GM19438 (cell line): Measurements from ENCODE around the gene ELK1.
A peak's percentile ranks its signal among the peaks of the same experiment; 100 is the strongest.

Source experiments
- ATAC-seq: cut with Tn5 transposase; IDR thresholded peaks from one replicate; pipeline ENCODE4 v1.9.1; 2021; ENCODE audit warnings: low read depth; ENCODE audit not compliant: unreplicated experiment

Gene ELK1

GRCh38 chrX:47648376-47648775, 2.0 kb downstream of the ELK1 start:
- ATAC-seq: no peak

- ATAC-seq: no peak
These were observed 3.7 kb downstream of the ELK1 start for GRCh38 chrX:47646636-47647035.

DNA sequence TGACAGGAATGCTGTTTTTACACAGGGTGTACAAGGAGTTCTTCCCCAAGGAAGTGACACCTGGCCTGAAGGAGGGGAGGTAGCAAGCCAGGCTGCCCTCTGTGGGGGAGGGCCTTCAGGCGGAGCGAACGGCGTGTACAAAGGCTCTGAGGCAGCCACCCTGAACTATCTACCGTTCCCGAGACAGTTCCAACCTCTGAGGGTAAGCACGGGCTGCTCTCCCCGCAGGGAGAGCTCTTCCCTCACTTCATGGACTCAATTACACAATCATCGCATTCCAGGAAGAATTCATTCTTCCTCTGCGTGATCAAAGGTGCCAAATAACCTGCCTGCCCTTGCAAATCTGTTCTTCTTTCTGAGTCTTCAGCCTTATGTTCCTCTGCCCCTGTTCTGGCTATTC, 4.8 kb downstream of the ELK1 start:
- no peak for ATAC-seq

GRCh38 chrX:47644557-47645091, 5.7 kb downstream of the ELK1 start:
- ATAC-seq: no peak

GRCh38 chrX:47643926-47644325, 6.4 kb downstream of the ELK1 start:
- ATAC-seq: no peak

DNA sequence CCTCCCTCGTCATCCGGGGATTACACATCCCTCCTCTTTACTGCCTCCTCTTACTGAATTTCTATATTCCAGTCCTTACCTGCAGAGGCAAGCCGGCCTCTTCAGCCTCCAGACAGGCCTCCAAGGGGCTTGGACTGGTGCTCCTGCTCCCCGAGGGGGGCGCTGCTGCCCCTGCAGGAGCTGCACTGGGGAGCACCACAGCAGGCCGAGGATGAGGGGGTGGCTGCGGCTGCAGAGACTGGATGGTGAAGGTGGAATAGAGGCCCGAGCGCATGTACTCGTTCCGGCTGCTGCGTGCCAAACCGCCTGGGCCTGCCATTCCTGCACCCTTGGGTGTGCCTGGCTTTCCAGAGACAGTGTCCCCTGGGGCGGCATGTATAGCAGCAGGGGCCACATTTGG, 11.5 kb downstream of the ELK1 start:
- no peak for ATAC-seq

DNA sequence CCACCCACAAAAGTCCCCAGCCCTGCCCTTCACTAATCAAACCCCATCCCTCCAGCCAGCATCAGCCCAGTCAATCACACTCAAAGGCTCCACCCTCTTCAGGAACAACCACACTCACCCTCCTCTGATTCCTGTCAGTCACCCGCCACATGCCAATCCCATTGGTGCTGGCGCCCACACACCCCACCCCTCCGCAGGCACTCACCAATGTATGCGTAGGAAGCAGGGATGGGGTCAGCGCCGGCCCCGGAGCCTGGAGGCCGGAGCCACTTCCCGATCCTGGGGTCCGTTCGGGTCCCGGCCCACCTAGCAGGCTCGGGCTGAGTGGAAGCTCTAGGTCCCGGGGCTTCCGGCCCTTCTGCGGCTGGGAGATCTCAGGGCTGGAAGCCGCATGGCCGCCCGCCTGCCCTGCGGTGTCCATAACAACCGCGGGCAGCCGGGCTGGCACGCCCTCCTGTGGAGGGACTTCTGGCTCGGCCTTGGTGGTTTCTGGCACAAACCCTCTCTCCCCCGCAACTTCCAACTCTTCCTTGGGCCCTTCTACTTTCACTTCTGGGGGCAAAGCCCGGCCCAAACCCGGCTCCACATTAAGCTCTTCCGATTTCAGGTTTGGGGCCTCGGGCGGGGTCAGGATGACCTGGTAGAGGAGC, 12.7 kb downstream of the ELK1 start:
- ATAC-seq: peak; percentile 92

DNA sequence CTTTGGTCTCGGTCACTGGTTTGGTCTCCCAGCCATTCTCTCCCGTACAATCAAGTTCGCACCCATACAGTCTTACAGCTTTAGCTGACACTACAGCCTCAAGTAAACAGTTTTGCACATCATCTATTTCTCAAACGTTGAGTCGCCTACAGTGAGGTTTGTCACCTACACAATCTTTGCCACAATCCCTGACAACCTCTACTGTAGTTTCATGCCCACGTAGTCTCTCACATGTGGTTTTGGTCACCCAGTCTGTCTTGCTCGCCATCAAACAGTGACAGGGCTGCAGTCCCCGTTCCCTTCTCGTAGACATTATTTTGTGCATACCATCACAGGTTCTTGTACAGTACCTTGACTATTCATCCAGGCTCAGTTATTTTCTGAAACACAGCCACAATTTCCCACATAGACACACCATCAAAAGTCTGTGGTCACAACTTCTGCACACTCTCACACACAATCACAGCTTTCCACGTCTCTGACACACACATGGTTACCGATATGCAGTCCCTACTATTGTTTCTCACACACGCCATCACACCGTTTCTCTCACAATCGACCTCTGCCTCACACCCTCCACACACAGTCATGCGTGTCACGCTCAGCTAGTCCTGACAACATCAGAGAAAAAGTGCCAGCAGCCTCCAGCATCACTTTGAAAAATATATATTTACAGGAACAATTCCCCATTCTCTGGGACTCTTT, 15.3 kb downstream of the ELK1 start:
- no peak for ATAC-seq

DNA sequence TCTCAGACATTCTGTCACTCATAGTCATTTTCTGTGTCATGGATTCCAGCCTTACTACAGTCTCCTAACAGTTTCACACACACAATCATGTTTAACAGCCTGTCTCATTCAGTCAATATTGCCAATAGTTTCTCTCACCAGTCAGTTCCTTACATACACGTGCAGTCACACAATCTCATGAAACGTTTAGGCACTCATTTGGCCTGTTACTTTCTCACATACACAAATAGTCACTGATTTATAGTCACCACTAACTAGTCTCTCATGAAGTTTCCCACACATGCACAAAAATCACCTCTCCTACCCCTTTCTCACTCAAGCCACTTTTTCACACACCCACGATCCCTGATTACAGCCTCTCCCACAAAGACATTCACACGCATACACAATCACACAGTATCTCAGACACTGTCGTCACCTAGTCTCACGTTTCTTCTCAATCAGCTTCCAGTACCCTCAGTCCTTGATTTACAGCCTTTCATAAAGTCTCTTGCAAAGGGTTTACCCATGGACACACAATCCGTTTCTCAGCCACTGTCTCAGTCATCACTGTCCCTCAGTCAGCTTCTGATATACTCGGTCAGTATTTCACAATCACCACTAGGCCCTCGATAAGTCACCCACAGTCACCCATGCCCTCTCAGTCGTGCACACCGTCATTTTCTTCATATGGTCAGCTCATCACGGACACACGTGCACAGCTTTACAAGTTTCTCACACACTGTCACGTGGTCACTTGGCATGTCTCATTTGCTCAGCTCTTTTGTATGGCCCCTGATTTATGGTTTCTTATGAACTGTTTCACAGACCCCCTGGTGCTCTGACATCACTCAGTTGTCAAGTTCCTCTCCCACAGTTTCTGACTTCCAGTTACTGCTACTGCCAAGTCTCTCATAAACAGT, 16.4 kb downstream of the ELK1 start:
- no peak for ATAC-seq

- no peak for ATAC-seq
These were observed 17.7 kb downstream of the ELK1 start for GRCh38 chrX:47632666-47633065.

GRCh38 chrX:47631676-47632075, 18.7 kb downstream of the ELK1 start:
- no peak for ATAC-seq

DNA sequence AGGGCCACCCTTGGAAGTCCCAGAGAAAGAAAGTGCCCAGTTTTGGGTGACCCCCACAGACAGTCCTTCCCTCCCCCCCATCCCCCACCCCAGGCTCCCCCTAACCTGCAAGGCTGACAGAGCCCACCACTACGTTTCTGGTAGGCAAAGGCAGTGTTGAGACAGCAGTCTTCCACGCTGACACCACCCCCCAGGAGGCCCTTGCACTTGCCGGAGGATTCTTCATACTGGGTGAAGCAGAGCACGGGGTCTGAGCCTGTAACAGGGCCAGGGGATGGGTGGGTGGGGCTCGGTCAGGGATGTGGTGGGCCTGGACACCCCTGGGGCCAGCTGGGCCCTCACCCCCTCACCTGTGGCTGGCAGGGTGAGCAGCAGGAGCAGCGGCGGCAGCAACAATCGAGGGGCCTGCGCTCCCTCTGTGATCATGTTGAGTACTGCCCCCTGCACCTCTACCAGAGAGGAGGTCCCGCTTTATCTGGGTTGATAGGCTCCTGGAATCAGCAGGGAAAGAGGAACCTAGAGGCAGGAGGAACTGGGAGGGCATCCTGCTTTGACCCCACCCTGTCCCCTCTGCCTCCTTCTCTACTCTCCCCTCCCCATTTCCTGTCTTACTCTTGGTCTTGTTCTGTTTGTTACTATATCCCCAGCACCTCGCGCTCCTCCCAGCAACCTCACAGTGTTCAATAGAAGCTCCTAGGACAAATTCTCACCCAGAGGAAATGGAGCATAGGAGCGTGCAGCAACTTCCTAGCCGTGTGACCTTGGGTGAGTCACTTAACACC, 20.8 kb downstream of the ELK1 start, which contains the start of gene CFP:
Gene CFP (minus strand): TSS at position 512 of the 782 bp plus-strand sequence. CDS start 86 bp downstream, at position 426.
- ATAC-seq: no peak

- ATAC-seq: no peak
These were observed 21.4 kb downstream of the ELK1 start for GRCh38 chrX:47628982-47629381.

DNA sequence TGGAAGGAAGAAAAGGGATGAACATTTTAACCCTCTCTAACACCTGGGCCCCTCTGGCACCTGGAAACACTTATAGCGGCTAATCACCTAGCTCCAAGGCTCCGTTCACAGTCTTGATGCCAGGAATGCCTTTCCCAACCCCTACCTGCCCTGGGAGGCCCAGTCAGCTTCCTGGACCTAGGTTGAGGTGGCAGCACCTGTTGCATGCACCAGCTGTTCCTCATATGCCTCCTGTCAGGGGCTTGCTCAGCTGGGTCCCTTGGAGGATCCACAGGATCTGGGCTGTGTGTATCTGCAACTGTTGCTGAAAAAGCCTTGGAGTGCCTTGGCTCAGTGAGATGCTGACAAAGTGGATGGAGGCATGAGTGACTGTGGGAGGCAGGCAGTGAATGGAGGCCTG, 25.0 kb downstream of the ELK1 start:
- no peak for ATAC-seq

DNA sequence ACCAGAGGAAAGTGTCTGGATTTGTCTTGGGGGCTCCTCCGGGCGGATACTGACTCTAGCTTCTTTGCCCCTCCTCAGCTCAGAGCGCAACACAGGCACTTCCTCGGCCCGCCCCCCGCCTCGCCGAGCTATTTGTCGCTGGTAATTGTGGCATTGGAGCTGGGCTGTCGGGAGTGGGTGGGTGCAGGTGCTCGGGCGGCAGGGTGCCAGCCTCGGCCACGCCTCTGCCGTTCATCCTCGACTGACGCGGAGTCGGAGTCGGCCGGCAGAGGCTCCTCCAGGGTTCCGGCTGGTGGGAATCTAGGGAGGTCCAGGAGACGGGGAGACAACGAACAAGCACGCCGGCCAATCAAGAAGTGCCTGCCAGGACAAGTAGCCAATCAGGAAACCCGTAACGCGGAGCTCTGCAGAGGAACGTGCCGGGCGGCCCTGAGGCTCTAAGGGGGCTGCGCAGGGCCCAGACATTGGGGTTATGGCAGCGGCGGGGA, 26.8 kb downstream of the ELK1 start:
- no peak for ATAC-seq

DNA sequence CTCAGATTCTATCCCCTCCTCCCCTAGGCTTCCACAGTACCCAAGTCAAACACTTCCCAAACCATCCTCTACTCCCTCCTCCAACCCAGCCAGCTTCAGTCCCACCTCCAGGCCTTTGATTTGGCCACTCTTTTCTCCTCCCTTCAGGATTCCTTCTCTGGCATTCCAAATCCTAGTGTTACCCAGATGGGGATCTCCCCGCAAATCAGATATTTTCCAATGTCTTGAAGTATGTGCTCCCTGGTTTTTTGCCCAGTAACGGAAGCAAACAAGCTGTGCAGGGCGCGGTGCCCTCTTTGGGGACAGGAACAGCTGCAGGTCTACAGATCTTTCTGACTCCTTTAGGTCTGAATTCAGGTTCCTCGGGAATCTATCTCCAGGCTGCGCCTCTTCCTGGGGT, 28.5 kb downstream of the ELK1 start:
- ATAC-seq: no peak

DNA sequence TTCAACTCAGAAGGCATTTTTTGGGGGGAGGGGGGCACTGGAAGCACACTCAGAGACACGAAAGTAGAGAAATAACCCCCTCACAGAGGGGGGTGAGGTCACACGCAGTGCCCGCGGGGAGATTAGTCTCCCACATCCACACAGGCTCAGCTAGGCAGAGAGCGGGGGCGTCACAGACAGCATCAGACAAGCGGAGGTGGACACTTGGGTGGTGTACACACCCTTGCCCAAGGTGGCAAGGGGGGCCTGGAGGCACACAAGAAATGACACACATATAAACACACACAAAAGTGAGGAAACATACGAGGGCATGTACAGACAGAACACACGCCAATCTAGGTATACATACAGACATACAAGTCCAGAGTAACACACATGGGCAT, 30.1 kb downstream of the ELK1 start:
- no peak for ATAC-seq

- peak; percentile 67 for ATAC-seq
These were observed 30.7 kb downstream of the ELK1 start, which contains the start of gene SYN1 for GRCh38 chrX:47619486-47620302. Gene SYN1, minus strand, starts transcription at chrX:47619857. Its CDS starts 129 bp downstream, at chrX:47619728.

DNA sequence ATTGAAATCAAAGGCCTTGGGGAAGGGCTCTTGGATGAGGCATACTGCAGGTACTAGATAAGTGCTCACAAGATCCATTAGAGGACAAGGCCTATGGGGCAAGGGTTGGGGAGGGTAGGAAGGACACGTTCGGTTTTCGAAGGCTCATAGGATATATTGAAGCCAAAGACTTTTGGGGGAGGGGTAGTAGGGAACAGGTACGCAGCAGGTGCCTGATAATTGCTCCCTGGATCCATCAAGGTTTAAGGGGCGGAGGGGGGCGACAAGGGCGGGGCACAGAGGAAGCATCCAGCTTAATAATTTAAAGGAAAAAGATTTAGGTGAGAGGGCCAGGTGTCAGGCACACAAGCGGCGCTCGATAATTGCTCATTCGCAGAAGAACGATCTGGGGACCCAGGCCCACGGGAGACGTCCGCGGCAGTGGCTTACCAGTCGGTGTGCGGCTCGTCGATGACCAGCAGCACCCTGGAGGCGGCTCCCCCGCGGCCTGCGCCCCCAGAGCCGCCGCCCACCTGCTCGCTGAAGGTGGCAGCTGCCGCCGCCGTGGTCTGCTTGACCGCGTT, 31.4 kb downstream of the ELK1 start:
- no peak for ATAC-seq
